Measurements from ENCODE around the gene FAH. TPM values are rescaled to one million over a fixed set of nuclear protein-coding genes. Genes with fewer than 3 reads are reported as not detected.

Gene FAH
- 10 to 100 TPM; 14.0 to 60.2 (median 35.7) TPM for total RNA-seq
- polyA plus RNA-seq, result 10 to 100 TPM in 2 of 3 donors, 1 to 10 TPM in 1; 9.1 to 20.7 (median 11.3) TPM
- long read RNA-seq, donor 1, transcript FAH-202 (15 exons, 2,152 nt), result minor isoform, 6 of 34 reads
- long read RNA-seq, donor 1, transcript FAH-201 (15 exons, 1,471 nt), result major isoform, 15 of 34 reads
- long read RNA-seq, donor 1, partial matches to known transcripts, result 6 of 34 reads
- long read RNA-seq, donor 1, other reads (novel, unspliced or antisense), result 3 of 34 reads
- long read RNA-seq, donor 2, transcript FAH-201 (15 exons, 1,471 nt), result major isoform, 6 of 17 reads
- long read RNA-seq, donor 2, partial matches to known transcripts, result 1 of 17 reads
- long read RNA-seq, donor 2, other reads (novel, unspliced or antisense), result 5 of 17 reads

- Histone ChIP-seq H3K9me3 (no peaks in the 10 kb centered on the region), H3K27ac (peak within 1 kb of the TSS; percentile 88), H3K27me3 (ENCODE audit: insufficient read depth in 3 of 3, low read length in 2 of 3) (no peaks in the 10 kb centered on the region), H3K4me1 (peaks cover 35% of the 10 kb centered on the region), H3K4me3 (peak within 1 kb of the TSS; percentile 75), H3K36me3 (ENCODE audit: insufficient read depth in 1 of 2, low read depth in 1 of 2) (peaks cover 0 to 7% of the 10 kb centered on the region in 2 donors)
- DNase-seq (peak in 1 of 2 donors; percentile 51), ATAC-seq (peak; percentile 73 to 80 (median 75))
- WGBS, 3 donors, result 4 to 10% (median 6%) methylated on average over 39 to 45 of the region's 45 CpGs
- intact Hi-C loops (cut with DNase I), result loop anchor here (5.0 to 10.0 kb wide), 3 partner anchors 71 to 256 kb away; partner anchors contain the start of genes MTHFS (in 1 of the 2) and ZFAND6 (in 1 of the 2)
- TF ChIP-seq CTCF (IDR thresholded peaks at IDR 0.05), result no peak
Measured at GRCh38 chr15:80152896-80153876, at the start of gene FAH. FAH (plus strand) TSS chr15:80152999; CDS start chr15:80153055, 56 bp downstream.

GRCh38 chr15:80105193-80105592 is 47.6 kb upstream of the FAH start:
- H3K4me1 ChIP-seq, result peaks cover 33% of the 10 kb centered on the region
- H3K27me3 ChIP-seq (ENCODE audit: insufficient read depth in 3 of 3, low read length in 2 of 3), result no peaks in the 10 kb centered on the region
- 71 to 94% (median 84%) methylated on average over 3 of the region's 3 CpGs for WGBS, 3 donors
- H3K4me3 ChIP-seq, result no peak overlapping the region
- no peak for ATAC-seq
- no peak for TF ChIP-seq CTCF (IDR thresholded peaks at IDR 0.05)
- no peak for DNase-seq
- H3K9me3 ChIP-seq, result no peaks in the 10 kb centered on the region
- intact Hi-C loops (cut with DNase I), result no loop called here
- no peak overlapping the region for H3K27ac ChIP-seq
- no peaks in the 10 kb centered on the region for H3K36me3 ChIP-seq (ENCODE audit: insufficient read depth in 1 of 2, low read depth in 1 of 2)

GRCh38 chr15:80105595-80105994 is 47.2 kb upstream of the FAH start:
- Histone ChIP-seq H3K36me3 (ENCODE audit: insufficient read depth in 1 of 2, low read depth in 1 of 2) (no peaks in the 10 kb centered on the region), H3K9me3 (no peaks in the 10 kb centered on the region), H3K27ac (no peak overlapping the region), H3K27me3 (ENCODE audit: insufficient read depth in 3 of 3, low read length in 2 of 3) (no peaks in the 10 kb centered on the region), H3K4me3 (no peak overlapping the region), H3K4me1 (peaks cover 37% of the 10 kb centered on the region)
- no peak for TF ChIP-seq CTCF (IDR thresholded peaks at IDR 0.05)
- intact Hi-C loops (cut with DNase I), result no loop called here
- ATAC-seq (no peak), DNase-seq (no peak)
- WGBS, 3 donors, result 87 to 92% (median 88%) methylated on average over 1 of the region's 1 CpG

- H3K9me3 ChIP-seq, result no peaks in the 10 kb centered on the region
- peaks cover 41% of the 10 kb centered on the region for H3K4me1 ChIP-seq
- DNase-seq, result no peak
- H3K27me3 ChIP-seq (ENCODE audit: insufficient read depth in 3 of 3, low read length in 2 of 3), result no peaks in the 10 kb centered on the region
- WGBS, 3 donors, result 96 to 98% (median 97%) methylated on average over 4 of the region's 4 CpGs
- intact Hi-C loops (cut with DNase I), result no loop called here
- TF ChIP-seq CTCF (IDR thresholded peaks at IDR 0.05), result no peak
- ATAC-seq, result no peak
- H3K36me3 ChIP-seq (ENCODE audit: insufficient read depth in 1 of 2, low read depth in 1 of 2), result no peaks in the 10 kb centered on the region
- H3K27ac ChIP-seq, result no peak overlapping the region
- H3K4me3 ChIP-seq, result no peak overlapping the region
Measured at GRCh38 chr15:80106051-80106450, 46.7 kb upstream of the FAH start.
